Upper lobe of left lung (tissue), 4 donors: ENCODE measurements around the gene ENPP3.

Source experiments
- EP300 ChIP-seq, 4 donors: sonication (generic); formaldehyde crosslinking; IDR thresholded peaks; one replicate each; pipeline ENCODE4 v1.5.1; 2017; ENCODE audit warnings: antibody characterized with exemption in 4 of 4, control low read depth in 2 of 4
- POLR2A ChIP-seq, 4 donors: fragments of 450-650 bp; IDR thresholded peaks; one replicate each; pipeline ENCODE4 v1.5.1; 2016 to 2017; ENCODE audit warnings: antibody characterized with exemption in 4 of 4, mild to moderate bottlenecking in 2 of 4
- POLR2AphosphoS5 ChIP-seq, 2 donors: sonication (generic); formaldehyde crosslinking; IDR thresholded peaks; one replicate each; pipeline ENCODE4 v1.5.1; 2017; ENCODE audit warnings: antibody characterized with exemption in 2 of 2
- TF ChIP-seq, protein P1 (sequence below), 6 experiments: fragments of 450-650 bp in 4 of 6; fragments of 200-600 bp in 2 of 6; sonication (generic) in 2 of 6; IDR thresholded peaks; one replicate each; pipeline ENCODE4 v1.5.1; 2016 to 2019; ENCODE audit warnings: antibody characterized with exemption in 6 of 6

DNA sequence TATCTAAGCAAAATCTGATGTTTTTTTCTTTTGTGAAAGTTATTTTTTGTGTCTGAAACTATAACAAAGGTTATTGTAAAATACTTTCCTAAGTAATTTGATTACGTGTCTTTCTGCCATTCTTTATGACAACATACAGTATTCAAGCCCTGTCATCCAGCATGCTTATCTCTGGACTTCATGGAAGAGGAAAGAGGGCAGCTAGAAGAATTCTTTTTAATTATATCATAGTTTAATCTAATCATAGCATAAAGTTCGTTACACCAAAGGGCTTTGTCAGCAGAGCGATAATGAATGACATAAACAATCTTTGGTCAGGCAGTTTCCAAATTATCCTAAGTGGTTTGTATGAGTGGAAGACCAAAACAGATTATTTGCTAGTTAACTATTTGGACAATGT is 3.5 kb downstream of the ENPP3 start:
- TF ChIP-seq POLR2AphosphoS5 (IDR thresholded peaks at IDR 0.05) = no peak
- TF ChIP-seq, protein P1, sequence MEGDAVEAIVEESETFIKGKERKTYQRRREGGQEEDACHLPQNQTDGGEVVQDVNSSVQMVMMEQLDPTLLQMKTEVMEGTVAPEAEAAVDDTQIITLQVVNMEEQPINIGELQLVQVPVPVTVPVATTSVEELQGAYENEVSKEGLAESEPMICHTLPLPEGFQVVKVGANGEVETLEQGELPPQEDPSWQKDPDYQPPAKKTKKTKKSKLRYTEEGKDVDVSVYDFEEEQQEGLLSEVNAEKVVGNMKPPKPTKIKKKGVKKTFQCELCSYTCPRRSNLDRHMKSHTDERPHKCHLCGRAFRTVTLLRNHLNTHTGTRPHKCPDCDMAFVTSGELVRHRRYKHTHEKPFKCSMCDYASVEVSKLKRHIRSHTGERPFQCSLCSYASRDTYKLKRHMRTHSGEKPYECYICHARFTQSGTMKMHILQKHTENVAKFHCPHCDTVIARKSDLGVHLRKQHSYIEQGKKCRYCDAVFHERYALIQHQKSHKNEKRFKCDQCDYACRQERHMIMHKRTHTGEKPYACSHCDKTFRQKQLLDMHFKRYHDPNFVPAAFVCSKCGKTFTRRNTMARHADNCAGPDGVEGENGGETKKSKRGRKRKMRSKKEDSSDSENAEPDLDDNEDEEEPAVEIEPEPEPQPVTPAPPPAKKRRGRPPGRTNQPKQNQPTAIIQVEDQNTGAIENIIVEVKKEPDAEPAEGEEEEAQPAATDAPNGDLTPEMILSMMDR (IDR thresholded peaks at IDR 0.05) = no peak
- TF ChIP-seq POLR2A (IDR thresholded peaks at IDR 0.05) = no peak
- TF ChIP-seq EP300 (IDR thresholded peaks at IDR 0.05) = no peak
